NB4 (cell line): ENCODE data around the gene BATF.

Source experiments
- MYC ChIP-seq: IDR thresholded peaks from 2 replicates; pipeline ENCODE4 v1.6.1; 2011; ENCODE audit warnings: low read depth, low read length
- POLR2A ChIP-seq: IDR thresholded peaks from 2 replicates; pipeline ENCODE4 v1.6.1; 2011; ENCODE audit warnings: mild to moderate bottlenecking; ENCODE audit not compliant: insufficient read length; ENCODE audit errors: extremely low read depth
- TF ChIP-seq, protein P1 (sequence below): IDR thresholded peaks from one replicate; pipeline ENCODE4 v1.5.1; 2012; ENCODE audit warnings: low read depth, low read length
- TF ChIP-seq, protein P2 (sequence below): IDR thresholded peaks from 2 replicates; pipeline ENCODE4 v1.6.1; 2011; ENCODE audit warnings: low read depth, low read length

- TF ChIP-seq, protein P1, sequence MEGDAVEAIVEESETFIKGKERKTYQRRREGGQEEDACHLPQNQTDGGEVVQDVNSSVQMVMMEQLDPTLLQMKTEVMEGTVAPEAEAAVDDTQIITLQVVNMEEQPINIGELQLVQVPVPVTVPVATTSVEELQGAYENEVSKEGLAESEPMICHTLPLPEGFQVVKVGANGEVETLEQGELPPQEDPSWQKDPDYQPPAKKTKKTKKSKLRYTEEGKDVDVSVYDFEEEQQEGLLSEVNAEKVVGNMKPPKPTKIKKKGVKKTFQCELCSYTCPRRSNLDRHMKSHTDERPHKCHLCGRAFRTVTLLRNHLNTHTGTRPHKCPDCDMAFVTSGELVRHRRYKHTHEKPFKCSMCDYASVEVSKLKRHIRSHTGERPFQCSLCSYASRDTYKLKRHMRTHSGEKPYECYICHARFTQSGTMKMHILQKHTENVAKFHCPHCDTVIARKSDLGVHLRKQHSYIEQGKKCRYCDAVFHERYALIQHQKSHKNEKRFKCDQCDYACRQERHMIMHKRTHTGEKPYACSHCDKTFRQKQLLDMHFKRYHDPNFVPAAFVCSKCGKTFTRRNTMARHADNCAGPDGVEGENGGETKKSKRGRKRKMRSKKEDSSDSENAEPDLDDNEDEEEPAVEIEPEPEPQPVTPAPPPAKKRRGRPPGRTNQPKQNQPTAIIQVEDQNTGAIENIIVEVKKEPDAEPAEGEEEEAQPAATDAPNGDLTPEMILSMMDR: no peak
- TF ChIP-seq POLR2A (no peak), MYC (no peak)
- TF ChIP-seq, protein P2, sequence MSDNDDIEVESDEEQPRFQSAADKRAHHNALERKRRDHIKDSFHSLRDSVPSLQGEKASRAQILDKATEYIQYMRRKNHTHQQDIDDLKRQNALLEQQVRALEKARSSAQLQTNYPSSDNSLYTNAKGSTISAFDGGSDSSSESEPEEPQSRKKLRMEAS: no peak
Measured at GRCh38 chr14:75506930-75507329, 15.3 kb upstream of the BATF start.
